GM18951 (cell line): Measurements from ENCODE around the gene IL23R.

Experiments
- POLR2A ChIP-seq: IDR thresholded peaks from 4 replicates; pipeline ENCODE4 v1.6.1; 2011; ENCODE audit warnings: mild to moderate bottlenecking; ENCODE audit not compliant: insufficient read length, insufficient read depth; ENCODE audit errors: extremely low read depth
- in situ Hi-C: fragments of 300-500 bp; cut with MboI; formaldehyde crosslinking; loops from one replicate; pipeline ENCODE4 v1.12.0; 2022; ENCODE audit warnings: low sequenced_read_pairs, mixed read lengths, inconsistent platforms; ENCODE audit not compliant: unreplicated experiment

IL23R gene

GRCh38 chr1:67170751-67171573, 4.7 kb downstream of the IL23R start:
- TF ChIP-seq POLR2A, result no peak
- in situ Hi-C loops, result no loop called here

GRCh38 chr1:67171574-67171955, 5.3 kb downstream of the IL23R start:
- no peak for TF ChIP-seq POLR2A

GRCh38 chr1:67171978-67172377, 5.7 kb downstream of the IL23R start:
- in situ Hi-C loops, result no loop called here

More at GRCh38 chr1:67171574-67171955, 5.3 kb downstream of the IL23R start:
- in situ Hi-C loops, result no loop called here

GRCh38 chr1:67173988-67174387, 7.7 kb downstream of the IL23R start:
- TF ChIP-seq POLR2A, result no peak
- in situ Hi-C loops, result no loop called here

More at GRCh38 chr1:67171978-67172377, 5.7 kb downstream of the IL23R start:
- TF ChIP-seq POLR2A, result no peak

- in situ Hi-C loops, result no loop called here
Measured at GRCh38 chr1:67174716-67175284, 8.5 kb downstream of the IL23R start.

GRCh38 chr1:67175530-67176087, 9.4 kb downstream of the IL23R start:
- TF ChIP-seq POLR2A, result no peak
- in situ Hi-C loops, result no loop called here

More at GRCh38 chr1:67174716-67175284, 8.5 kb downstream of the IL23R start:
- TF ChIP-seq POLR2A, result no peak

- in situ Hi-C loops, result no loop called here
- no peak for TF ChIP-seq POLR2A
Measured at GRCh38 chr1:67184838-67185421, 18.7 kb downstream of the IL23R start.

- TF ChIP-seq POLR2A, result no peak
- in situ Hi-C loops, result no loop called here
Measured at GRCh38 chr1:67188137-67188536, 21.9 kb downstream of the IL23R start.

- in situ Hi-C loops, result no loop called here
- no peak for TF ChIP-seq POLR2A
Measured at GRCh38 chr1:67189953-67190352, 23.7 kb downstream of the IL23R start.

- TF ChIP-seq POLR2A, result no peak
- in situ Hi-C loops, result no loop called here
Measured at GRCh38 chr1:67190410-67190809, 24.2 kb downstream of the IL23R start.

- in situ Hi-C loops, result no loop called here
- no peak for TF ChIP-seq POLR2A
Measured at GRCh38 chr1:67190942-67191341, 24.7 kb downstream of the IL23R start.

GRCh38 chr1:67191668-67192520, 25.6 kb downstream of the IL23R start:
- no peak for TF ChIP-seq POLR2A
- in situ Hi-C loops, result no loop called here

GRCh38 chr1:67192902-67193301, 26.6 kb downstream of the IL23R start:
- no peak for TF ChIP-seq POLR2A

GRCh38 chr1:67193704-67194103, 27.4 kb downstream of the IL23R start:
- in situ Hi-C loops, result no loop called here
- no peak for TF ChIP-seq POLR2A

More at GRCh38 chr1:67192902-67193301, 26.6 kb downstream of the IL23R start:
- in situ Hi-C loops, result no loop called here
